Stimulated activated memory B cell treated with anti-CD40 and anti-IgM and Interleukin-4, amounts not matched to agents 10 μg/mL and 1 μg/mL and 100 μg/mL, for 72 hours (primary cell): Measurements from ENCODE around the gene SPPL2B.

Experiments used
- ATAC-seq: fragments of 150-1000 bp; cut with Tn5 transposase; 2 replicates; pipeline ENCODE4 v1.10.0; 2021
- H3K27ac Mint-ChIP-seq: one replicate; pipeline ENCODE4 v1.8.0; 2022; ENCODE audit warnings: mild to moderate bottlenecking, mixed read lengths
- H3K27me3 Mint-ChIP-seq: one replicate; pipeline ENCODE4 v1.8.0; 2022; ENCODE audit warnings: mixed read lengths
- H3K36me3 Mint-ChIP-seq: one replicate; pipeline ENCODE4 v1.8.0; 2022; ENCODE audit warnings: mixed read lengths
- H3K4me1 Mint-ChIP-seq: one replicate; pipeline ENCODE4 v1.8.0; 2022; ENCODE audit warnings: mixed read lengths
- H3K4me3 Mint-ChIP-seq: one replicate; pipeline ENCODE4 v1.8.0; 2022; ENCODE audit warnings: mild to moderate bottlenecking, moderate library complexity, mixed read lengths
- H3K9me3 Mint-ChIP-seq: one replicate; pipeline ENCODE4 v1.8.0; 2022; ENCODE audit warnings: mixed read lengths

Gene SPPL2B

GRCh38 chr19:2360833-2361232, 32.3 kb downstream of the SPPL2B start:
- ATAC-seq: peak; percentile 13
- peaks cover 6% of the 10 kb centered on the region for H3K4me1 Mint-ChIP-seq
- H3K36me3 Mint-ChIP-seq: peaks cover 8% of the 10 kb centered on the region
- H3K27me3 Mint-ChIP-seq: peaks cover 19% of the 10 kb centered on the region
- H3K4me3 Mint-ChIP-seq: no peak overlapping the region
- H3K9me3 Mint-ChIP-seq: peaks cover 11% of the 10 kb centered on the region
- no peak overlapping the region for H3K27ac Mint-ChIP-seq

- H3K4me1 Mint-ChIP-seq: peaks cover 6% of the 10 kb centered on the region
- no peak overlapping the region for H3K27ac Mint-ChIP-seq
- peaks cover 11% of the 10 kb centered on the region for H3K9me3 Mint-ChIP-seq
- ATAC-seq: no peak
- H3K36me3 Mint-ChIP-seq: peaks cover 8% of the 10 kb centered on the region
- H3K27me3 Mint-ChIP-seq: peaks cover 19% of the 10 kb centered on the region
- no peak overlapping the region for H3K4me3 Mint-ChIP-seq
Observed at GRCh38 chr19:2361246-2362045, 33.0 kb downstream of the SPPL2B start.

DNA sequence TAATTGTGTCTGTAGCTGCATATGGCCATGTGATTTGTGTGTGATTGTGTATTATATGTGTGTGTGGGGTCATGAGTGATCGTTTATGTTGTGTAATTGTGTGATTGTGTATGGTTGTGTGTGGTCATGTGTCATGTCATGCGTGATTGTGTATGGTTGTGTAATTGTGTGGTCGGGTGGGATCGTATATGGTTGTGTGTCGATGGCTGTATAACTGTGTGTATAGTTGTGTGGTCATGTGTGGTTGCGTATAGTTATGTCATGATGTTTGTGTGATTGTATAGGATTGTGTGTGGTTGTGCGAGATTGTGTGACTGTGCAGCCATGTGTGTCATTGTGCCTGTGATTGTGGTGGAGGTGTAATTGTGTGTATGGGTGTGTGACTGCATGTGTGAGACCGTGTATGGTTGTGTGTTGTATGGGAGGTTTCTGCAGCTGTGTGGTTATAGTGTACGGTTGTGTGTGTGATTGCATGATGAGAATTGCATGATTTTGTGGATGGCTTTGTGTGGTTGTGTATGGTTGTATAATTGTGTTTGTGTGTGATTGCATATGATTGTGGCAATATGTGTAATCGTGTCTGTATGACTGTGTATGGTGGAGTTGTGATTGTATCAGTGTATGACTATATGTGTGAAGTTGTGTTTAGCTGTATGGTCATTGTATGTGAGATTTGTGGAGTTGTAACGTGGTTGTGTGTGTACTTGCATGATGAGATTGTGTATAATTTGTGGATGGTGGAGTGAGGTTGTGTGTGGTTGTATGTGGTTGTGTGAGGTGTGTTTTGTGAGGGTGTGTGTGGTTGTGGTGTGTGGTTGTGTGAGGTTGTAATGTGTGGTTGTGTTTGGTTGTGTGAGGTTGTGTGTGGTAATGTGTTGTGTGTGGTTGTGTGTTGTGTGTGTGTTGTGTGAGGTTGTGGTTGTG, 33.8 kb downstream of the SPPL2B start:
- Mint-ChIP-seq H3K4me3 (no peak overlapping the region), H3K36me3 (peaks cover under 1% of the 10 kb centered on the region), H3K27ac (no peak overlapping the region), H3K4me1 (peaks cover 6% of the 10 kb centered on the region), H3K9me3 (peaks cover 6% of the 10 kb centered on the region), H3K27me3 (peaks cover 19% of the 10 kb centered on the region)
- ATAC-seq: no peak

DNA sequence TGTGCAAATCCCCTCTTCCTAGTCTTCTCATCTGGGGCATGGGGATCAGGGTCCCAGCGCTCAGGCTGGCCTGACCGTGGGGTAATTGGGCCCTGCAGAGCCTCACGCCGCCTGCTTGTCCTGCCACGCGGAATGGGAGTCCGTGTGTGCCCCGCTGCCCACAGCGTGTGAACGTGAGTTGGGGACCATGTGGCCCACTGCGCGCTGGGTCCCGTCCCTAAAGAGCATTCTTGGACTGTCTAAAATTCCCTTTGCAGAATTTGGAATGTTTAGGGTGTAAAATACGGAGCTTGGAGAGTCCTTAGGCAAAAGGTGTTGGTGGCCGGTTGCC, 34.5 kb downstream of the SPPL2B start:
- no peak overlapping the region for H3K4me3 Mint-ChIP-seq
- H3K9me3 Mint-ChIP-seq: peaks cover 1% of the 10 kb centered on the region
- H3K27me3 Mint-ChIP-seq: peaks cover 21% of the 10 kb centered on the region
- no peak overlapping the region for H3K27ac Mint-ChIP-seq
- no peaks in the 10 kb centered on the region for H3K36me3 Mint-ChIP-seq
- peaks cover 6% of the 10 kb centered on the region for H3K4me1 Mint-ChIP-seq
- ATAC-seq: no peak

GRCh38 chr19:2363419-2363818, 34.9 kb downstream of the SPPL2B start:
- no peaks in the 10 kb centered on the region for H3K9me3 Mint-ChIP-seq
- no peak overlapping the region for H3K4me3 Mint-ChIP-seq
- H3K27ac Mint-ChIP-seq: no peak overlapping the region
- H3K27me3 Mint-ChIP-seq: peaks cover 26% of the 10 kb centered on the region
- no peak for ATAC-seq
- H3K4me1 Mint-ChIP-seq: peaks cover 6% of the 10 kb centered on the region
- no peaks in the 10 kb centered on the region for H3K36me3 Mint-ChIP-seq

DNA sequence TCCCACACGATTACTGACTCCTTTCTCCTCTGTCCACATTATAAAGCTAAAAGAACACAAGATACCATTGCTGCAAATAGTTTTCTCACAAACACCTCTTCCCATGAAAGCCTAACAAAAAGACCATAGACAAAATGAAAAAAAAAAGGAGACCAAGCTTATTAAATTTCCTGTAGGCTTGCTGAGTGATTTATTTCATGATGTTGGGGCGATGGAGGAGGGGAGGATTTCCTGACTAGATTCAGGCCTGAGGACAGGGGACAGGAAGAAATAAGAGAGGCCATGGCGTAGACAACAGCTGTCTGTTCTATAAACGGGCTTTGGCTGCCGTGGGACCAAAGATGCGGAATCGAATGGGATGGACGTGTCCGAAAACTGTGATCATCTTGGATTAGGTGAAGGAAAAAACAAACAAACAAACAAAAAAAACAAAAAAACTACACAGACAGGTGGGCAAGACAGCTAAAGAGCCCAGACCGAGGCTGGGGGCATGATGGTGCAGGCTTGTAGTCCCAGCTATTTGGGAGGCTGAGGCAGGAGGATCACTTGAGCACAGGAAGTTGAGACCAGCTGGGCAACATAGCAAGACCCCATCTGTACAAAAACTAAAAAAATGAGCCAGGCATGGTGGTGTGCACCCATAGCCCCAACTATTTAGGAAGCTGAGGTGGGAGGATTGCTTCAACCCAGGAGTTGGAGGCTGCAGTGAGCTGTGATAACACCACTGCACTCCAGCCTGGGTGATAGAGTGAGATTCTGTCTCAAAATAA, 36.9 kb downstream of the SPPL2B start:
- H3K4me1 Mint-ChIP-seq: peaks cover 4% of the 10 kb centered on the region
- H3K4me3 Mint-ChIP-seq: no peak overlapping the region
- peaks cover 23% of the 10 kb centered on the region for H3K27me3 Mint-ChIP-seq

DNA sequence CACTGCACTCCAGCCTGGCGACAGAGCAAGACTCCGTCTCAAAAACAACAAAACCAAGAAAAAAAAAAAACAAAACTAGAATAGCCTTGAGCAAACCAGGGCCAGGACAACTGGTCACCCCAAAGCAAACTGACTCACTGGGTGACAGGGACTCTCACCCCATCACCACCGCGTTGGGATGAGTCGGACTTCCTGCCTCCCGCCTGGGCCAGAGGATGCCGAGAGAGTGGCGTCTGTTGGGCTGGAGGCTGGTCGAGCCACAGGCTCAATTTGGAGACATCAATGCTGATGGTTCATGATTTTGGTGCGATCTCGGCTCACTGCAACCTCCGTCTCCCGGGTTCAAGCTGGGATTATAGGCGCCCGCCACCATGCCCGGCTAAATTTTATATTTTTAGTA, 43.2 kb downstream of the SPPL2B start:
- no peak overlapping the region for H3K27ac Mint-ChIP-seq
- no peak overlapping the region for H3K4me3 Mint-ChIP-seq
- H3K9me3 Mint-ChIP-seq: no peaks in the 10 kb centered on the region
- H3K27me3 Mint-ChIP-seq: peaks cover 18% of the 10 kb centered on the region
- no peak for ATAC-seq
- H3K4me1 Mint-ChIP-seq: no peaks in the 10 kb centered on the region
- no peaks in the 10 kb centered on the region for H3K36me3 Mint-ChIP-seq

More for the DNA sequence above, 36.9 kb downstream of the SPPL2B start:
- no peak for ATAC-seq
- H3K36me3 Mint-ChIP-seq: no peaks in the 10 kb centered on the region
- no peaks in the 10 kb centered on the region for H3K9me3 Mint-ChIP-seq
- H3K27ac Mint-ChIP-seq: no peak overlapping the region

GRCh38 chr19:2372076-2372612, 43.7 kb downstream of the SPPL2B start:
- peaks cover 18% of the 10 kb centered on the region for H3K27me3 Mint-ChIP-seq
- ATAC-seq: no peak
- no peaks in the 10 kb centered on the region for H3K9me3 Mint-ChIP-seq
- H3K36me3 Mint-ChIP-seq: no peaks in the 10 kb centered on the region
- no peak overlapping the region for H3K4me3 Mint-ChIP-seq
- no peak overlapping the region for H3K27ac Mint-ChIP-seq
- no peaks in the 10 kb centered on the region for H3K4me1 Mint-ChIP-seq

GRCh38 chr19:2374808-2375207, 46.3 kb downstream of the SPPL2B start:
- Mint-ChIP-seq H3K27me3 (peaks cover 26% of the 10 kb centered on the region), H3K4me3 (no peak overlapping the region), H3K4me1 (peaks cover 12% of the 10 kb centered on the region), H3K9me3 (peaks cover 8% of the 10 kb centered on the region), H3K36me3 (peaks cover 6% of the 10 kb centered on the region), H3K27ac (no peak overlapping the region)
- no peak for ATAC-seq

DNA sequence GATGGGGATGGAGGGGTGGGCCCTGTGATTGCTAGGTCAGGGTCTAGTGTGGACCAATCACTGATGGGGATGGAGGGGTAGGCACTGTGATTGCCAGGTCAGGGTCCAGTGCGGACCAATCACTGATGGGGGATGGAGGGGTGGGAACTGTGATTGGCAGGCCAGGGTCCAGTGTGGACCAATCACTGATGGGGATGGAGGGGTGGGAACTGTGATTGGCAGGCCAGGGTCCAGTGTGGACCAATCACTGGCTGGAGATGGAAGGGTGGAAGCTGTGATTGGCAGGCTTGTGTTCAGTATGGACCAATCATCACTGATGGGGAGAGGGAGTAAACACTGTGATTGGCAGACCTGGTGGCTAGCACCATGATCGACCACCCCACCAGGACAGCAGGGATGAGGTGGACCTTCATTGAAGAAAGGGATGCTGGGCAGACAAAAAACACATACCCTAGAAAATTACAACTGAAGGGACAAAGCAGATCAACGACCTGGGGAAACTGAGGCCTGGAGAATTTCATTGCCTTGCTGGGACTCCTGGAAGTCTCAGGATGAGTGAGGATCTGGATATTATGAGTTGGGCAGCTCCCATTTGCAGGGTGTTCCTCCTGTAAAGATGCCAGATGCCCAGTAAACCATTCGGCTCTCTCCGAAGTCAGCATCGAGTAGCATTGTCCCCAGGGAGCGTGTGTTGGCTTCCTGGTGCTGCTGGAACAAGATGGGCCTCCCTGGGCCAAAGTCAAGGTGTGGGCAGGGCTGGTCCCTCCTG, 47.1 kb downstream of the SPPL2B start:
- Mint-ChIP-seq H3K27me3 (peaks cover 28% of the 10 kb centered on the region), H3K27ac (no peak overlapping the region), H3K9me3 (peaks cover 8% of the 10 kb centered on the region), H3K36me3 (peaks cover 7% of the 10 kb centered on the region), H3K4me3 (no peak overlapping the region), H3K4me1 (peaks cover 13% of the 10 kb centered on the region)
- ATAC-seq: no peak

GRCh38 chr19:2376784-2377519, 48.5 kb downstream of the SPPL2B start:
- H3K27me3 Mint-ChIP-seq: peaks cover 28% of the 10 kb centered on the region
- H3K4me1 Mint-ChIP-seq: peaks cover 13% of the 10 kb centered on the region
- peak overlapping the region; percentile 82 for H3K27ac Mint-ChIP-seq
- peaks cover 8% of the 10 kb centered on the region for H3K9me3 Mint-ChIP-seq
- H3K36me3 Mint-ChIP-seq: peaks cover 7% of the 10 kb centered on the region
- no peak overlapping the region for H3K4me3 Mint-ChIP-seq
- peak; percentile 34 for ATAC-seq

- H3K27ac Mint-ChIP-seq: no peak overlapping the region
- H3K27me3 Mint-ChIP-seq: peaks cover 18% of the 10 kb centered on the region
- peaks cover 8% of the 10 kb centered on the region for H3K9me3 Mint-ChIP-seq
- ATAC-seq: no peak
- no peak overlapping the region for H3K4me3 Mint-ChIP-seq
- H3K36me3 Mint-ChIP-seq: peaks cover 7% of the 10 kb centered on the region
- H3K4me1 Mint-ChIP-seq: peaks cover 22% of the 10 kb centered on the region
Observed at GRCh38 chr19:2380567-2380966, 52.1 kb downstream of the SPPL2B start.

- ATAC-seq: no peak
Observed at GRCh38 chr19:2381148-2381820, 52.8 kb downstream of the SPPL2B start.

More at GRCh38 chr19:2381148-2381820, 52.8 kb downstream of the SPPL2B start:
- Mint-ChIP-seq H3K4me1 (peaks cover 22% of the 10 kb centered on the region), H3K36me3 (peaks cover 7% of the 10 kb centered on the region), H3K27me3 (peaks cover 18% of the 10 kb centered on the region), H3K27ac (no peak overlapping the region), H3K9me3 (peaks cover 8% of the 10 kb centered on the region), H3K4me3 (no peak overlapping the region)
